ENCODE measurements around the gene USP17L19.
"Not testable (repeated sequence)": the region's sequence is repeated elsewhere in the genome, so short reads cannot be mapped to it uniquely, and the experiment has no call there.

DNA sequence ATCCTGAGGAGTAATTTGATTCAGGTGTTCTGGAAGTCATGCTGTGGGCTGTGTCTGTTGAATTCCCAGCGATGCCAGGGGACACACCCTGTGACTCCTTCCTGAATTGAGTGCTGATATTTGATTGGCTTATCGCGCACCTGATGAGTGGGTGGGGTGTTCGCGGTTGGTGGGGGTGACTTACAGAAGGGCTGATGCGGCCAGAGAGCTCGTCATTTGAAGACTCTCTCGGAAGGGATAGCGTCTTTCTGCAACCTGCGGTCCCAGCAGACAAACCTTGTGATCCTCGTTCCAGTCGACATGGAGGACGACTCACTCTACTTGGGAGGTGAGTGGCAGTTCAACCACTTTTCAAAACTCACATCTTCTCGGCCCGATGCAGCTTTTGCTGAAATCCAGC lies 19.1 kb upstream of the USP17L19 start, which contains the start of gene USP17L15:
- not testable (repeated sequence) for TF ChIP-seq MTA3 (IDR thresholded peaks at IDR 0.05; ENCODE audit: borderline replicate concordance, low read length); CTCF (IDR thresholded peaks at IDR 0.05 in 2 of 3, conservative IDR thresholded peaks at IDR 0.05 in 1 of 3; ENCODE audit: control insufficient read depth in 2 of 3, extremely low read depth in 1 of 3, insufficient read depth in 1 of 3, low read depth in 3 of 3, low read length in 3 of 3)
